ENCODE measurements around the gene MAPK7. TPM values are rescaled to one million over a fixed set of nuclear protein-coding genes. Genes with fewer than 3 reads are reported as not detected.

Gene MAPK7
- total and polyA plus RNA-seq, 10 of the 15 experiments (the other 5 are each of a cell fraction or from before 2014, with no cell fraction given): 0.37 to 13.5 (median 5.6) TPM

DNA sequence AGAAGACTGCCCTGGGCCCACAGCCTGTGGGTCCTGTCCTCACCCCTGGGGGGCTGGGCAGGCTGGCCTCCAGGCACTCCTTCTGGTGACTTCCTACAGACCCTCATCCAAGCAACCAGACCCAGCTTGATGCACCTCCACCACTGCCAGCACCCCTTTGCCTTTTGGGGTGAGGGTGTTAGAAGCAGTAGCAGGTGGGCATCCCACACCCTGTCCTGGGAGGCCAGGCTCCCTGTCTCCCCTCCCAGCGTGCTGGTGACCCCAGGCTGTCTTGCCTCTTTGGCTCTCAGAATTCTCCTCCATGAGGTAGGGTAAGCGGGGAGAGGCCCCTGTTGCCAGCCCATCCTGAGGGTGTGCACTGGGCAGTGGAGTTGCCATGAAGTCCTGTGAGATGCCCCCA, 49.2 kb upstream of the MAPK7 start:
- in situ Hi-C loops (cut with MboI): no loop called here
- no TSS peak for BruUV-seq (replicated peaks)
- intact Hi-C loops (cut with micrococcal nuclease; ENCODE audit: unreplicated experiment): no loop called here
- 37% methylated on average over 2 of the region's 2 CpGs for WGBS (ENCODE audit: insufficient coverage, insufficient replicate concordance, low lambda C conversion rate, missing lambda C conversion rate)
- Histone ChIP-seq H3K4me2 (ENCODE audit: control insufficient read depth, insufficient read depth) (no peak overlapping the region), H2AFZ (ENCODE audit: control insufficient read depth, low read depth, low read length) (no peak overlapping the region), H3K9me3 (replicated peaks; ENCODE audit: control insufficient read depth, insufficient read depth, low read length) (no peaks in the 10 kb centered on the region), H3K79me2 (ENCODE audit: control insufficient read depth, insufficient read depth, low read length) (no peaks in the 10 kb centered on the region), H3K9ac (ENCODE audit: control insufficient read depth, insufficient read depth, low read length) (no peak overlapping the region), H3K27me3 (replicated peaks in 1 of 2; ENCODE audit: control insufficient read depth in 2 of 2, insufficient read depth in 2 of 2, low read length in 1 of 2) (no peaks in the 10 kb centered on the region; a peak in 2 of 4 replicates), H3K27ac (ENCODE audit: control insufficient read depth, insufficient read depth) (no peak overlapping the region), H3K4me3 (no peak overlapping the region), H3K36me3 (ENCODE audit: control insufficient read depth in 2 of 2, insufficient read depth in 2 of 2, low read length in 1 of 2) (no peaks in the 10 kb centered on the region), H3K4me1 (ENCODE audit: control insufficient read depth, insufficient read depth, low read length) (peaks cover 5% of the 10 kb centered on the region), H4K20me1 (ENCODE audit: control insufficient read depth, insufficient read depth) (no peaks in the 10 kb centered on the region)
- FAIRE-seq: no peak
- CTCF ChIA-PET: interaction anchor here (1.2 kb wide), 1 partner anchor 23 kb away, joined by 3 read pairs; no protein-coding TSS in a partner anchor
- ATAC-seq: no peak
- DNase-seq (ENCODE audit: low read depth, low spot score): no peak
- SMC1A ChIA-PET (ENCODE audit: uncharacterized antibody, unreplicated experiment): no interaction called here
- POLR2A ChIA-PET: no interaction called here
- RAD21 ChIA-PET (ENCODE audit: unreplicated experiment): no interaction called here
- TF ChIP-seq, protein P1, sequence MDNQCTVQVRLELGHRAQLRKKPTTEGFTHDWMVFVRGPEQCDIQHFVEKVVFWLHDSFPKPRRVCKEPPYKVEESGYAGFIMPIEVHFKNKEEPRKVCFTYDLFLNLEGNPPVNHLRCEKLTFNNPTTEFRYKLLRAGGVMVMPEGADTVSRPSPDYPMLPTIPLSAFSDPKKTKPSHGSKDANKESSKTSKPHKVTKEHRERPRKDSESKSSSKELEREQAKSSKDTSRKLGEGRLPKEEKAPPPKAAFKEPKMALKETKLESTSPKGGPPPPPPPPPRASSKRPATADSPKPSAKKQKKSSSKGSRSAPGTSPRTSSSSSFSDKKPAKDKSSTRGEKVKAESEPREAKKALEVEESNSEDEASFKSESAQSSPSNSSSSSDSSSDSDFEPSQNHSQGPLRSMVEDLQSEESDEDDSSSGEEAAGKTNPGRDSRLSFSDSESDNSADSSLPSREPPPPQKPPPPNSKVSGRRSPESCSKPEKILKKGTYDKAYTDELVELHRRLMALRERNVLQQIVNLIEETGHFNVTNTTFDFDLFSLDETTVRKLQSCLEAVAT (IDR thresholded peaks at IDR 0.05): no peak
- TF ChIP-seq, protein P2, sequence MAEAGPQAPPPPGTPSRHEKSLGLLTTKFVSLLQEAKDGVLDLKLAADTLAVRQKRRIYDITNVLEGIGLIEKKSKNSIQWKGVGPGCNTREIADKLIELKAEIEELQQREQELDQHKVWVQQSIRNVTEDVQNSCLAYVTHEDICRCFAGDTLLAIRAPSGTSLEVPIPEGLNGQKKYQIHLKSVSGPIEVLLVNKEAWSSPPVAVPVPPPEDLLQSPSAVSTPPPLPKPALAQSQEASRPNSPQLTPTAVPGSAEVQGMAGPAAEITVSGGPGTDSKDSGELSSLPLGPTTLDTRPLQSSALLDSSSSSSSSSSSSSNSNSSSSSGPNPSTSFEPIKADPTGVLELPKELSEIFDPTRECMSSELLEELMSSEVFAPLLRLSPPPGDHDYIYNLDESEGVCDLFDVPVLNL (IDR thresholded peaks at IDR 0.05; ENCODE audit: low read depth, low read length): no peak
- TF ChIP-seq, protein P3, sequence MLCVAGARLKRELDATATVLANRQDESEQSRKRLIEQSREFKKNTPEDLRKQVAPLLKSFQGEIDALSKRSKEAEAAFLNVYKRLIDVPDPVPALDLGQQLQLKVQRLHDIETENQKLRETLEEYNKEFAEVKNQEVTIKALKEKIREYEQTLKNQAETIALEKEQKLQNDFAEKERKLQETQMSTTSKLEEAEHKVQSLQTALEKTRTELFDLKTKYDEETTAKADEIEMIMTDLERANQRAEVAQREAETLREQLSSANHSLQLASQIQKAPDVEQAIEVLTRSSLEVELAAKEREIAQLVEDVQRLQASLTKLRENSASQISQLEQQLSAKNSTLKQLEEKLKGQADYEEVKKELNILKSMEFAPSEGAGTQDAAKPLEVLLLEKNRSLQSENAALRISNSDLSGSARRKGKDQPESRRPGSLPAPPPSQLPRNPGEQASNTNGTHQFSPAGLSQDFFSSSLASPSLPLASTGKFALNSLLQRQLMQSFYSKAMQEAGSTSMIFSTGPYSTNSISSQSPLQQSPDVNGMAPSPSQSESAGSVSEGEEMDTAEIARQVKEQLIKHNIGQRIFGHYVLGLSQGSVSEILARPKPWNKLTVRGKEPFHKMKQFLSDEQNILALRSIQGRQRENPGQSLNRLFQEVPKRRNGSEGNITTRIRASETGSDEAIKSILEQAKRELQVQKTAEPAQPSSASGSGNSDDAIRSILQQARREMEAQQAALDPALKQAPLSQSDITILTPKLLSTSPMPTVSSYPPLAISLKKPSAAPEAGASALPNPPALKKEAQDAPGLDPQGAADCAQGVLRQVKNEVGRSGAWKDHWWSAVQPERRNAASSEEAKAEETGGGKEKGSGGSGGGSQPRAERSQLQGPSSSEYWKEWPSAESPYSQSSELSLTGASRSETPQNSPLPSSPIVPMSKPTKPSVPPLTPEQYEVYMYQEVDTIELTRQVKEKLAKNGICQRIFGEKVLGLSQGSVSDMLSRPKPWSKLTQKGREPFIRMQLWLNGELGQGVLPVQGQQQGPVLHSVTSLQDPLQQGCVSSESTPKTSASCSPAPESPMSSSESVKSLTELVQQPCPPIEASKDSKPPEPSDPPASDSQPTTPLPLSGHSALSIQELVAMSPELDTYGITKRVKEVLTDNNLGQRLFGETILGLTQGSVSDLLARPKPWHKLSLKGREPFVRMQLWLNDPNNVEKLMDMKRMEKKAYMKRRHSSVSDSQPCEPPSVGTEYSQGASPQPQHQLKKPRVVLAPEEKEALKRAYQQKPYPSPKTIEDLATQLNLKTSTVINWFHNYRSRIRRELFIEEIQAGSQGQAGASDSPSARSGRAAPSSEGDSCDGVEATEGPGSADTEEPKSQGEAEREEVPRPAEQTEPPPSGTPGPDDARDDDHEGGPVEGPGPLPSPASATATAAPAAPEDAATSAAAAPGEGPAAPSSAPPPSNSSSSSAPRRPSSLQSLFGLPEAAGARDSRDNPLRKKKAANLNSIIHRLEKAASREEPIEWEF (IDR thresholded peaks at IDR 0.05; ENCODE audit: insufficient replicate concordance, low read depth, low read length): no peak
- TF ChIP-seq, protein P4, sequence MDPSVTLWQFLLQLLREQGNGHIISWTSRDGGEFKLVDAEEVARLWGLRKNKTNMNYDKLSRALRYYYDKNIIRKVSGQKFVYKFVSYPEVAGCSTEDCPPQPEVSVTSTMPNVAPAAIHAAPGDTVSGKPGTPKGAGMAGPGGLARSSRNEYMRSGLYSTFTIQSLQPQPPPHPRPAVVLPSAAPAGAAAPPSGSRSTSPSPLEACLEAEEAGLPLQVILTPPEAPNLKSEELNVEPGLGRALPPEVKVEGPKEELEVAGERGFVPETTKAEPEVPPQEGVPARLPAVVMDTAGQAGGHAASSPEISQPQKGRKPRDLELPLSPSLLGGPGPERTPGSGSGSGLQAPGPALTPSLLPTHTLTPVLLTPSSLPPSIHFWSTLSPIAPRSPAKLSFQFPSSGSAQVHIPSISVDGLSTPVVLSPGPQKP (IDR thresholded peaks at IDR 0.05; ENCODE audit: low read depth, low read length): no peak
- TF ChIP-seq, protein P5, sequence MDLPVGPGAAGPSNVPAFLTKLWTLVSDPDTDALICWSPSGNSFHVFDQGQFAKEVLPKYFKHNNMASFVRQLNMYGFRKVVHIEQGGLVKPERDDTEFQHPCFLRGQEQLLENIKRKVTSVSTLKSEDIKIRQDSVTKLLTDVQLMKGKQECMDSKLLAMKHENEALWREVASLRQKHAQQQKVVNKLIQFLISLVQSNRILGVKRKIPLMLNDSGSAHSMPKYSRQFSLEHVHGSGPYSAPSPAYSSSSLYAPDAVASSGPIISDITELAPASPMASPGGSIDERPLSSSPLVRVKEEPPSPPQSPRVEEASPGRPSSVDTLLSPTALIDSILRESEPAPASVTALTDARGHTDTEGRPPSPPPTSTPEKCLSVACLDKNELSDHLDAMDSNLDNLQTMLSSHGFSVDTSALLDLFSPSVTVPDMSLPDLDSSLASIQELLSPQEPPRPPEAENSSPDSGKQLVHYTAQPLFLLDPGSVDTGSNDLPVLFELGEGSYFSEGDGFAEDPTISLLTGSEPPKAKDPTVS (IDR thresholded peaks at IDR 0.05; ENCODE audit: low read depth, low read length): no peak
- TF ChIP-seq STAT1 (conservative IDR thresholded peaks at IDR 0.05) (no peak), IKZF1 (conservative IDR thresholded peaks at IDR 0.05) (no peak), SPI1 (IDR thresholded peaks at IDR 0.05; ENCODE audit: borderline replicate concordance, insufficient read depth, low read depth, low read length) (no peak), YY1 (IDR thresholded peaks at IDR 0.05; ENCODE audit: low read depth, low read length) (no peak), SUZ12 (IDR thresholded peaks at IDR 0.05; ENCODE audit: unreplicated experiment) (no peak), CBFB (IDR thresholded peaks at IDR 0.05; ENCODE audit: low read depth) (no peak), JUND (IDR thresholded peaks at IDR 0.05; ENCODE audit: low read depth, low read length) (no peak), RUNX3 (IDR thresholded peaks at IDR 0.05; ENCODE audit: low read length) (no peak)
